ENCODE results near the gene BCAS3. TPM values are rescaled to one million over a fixed set of nuclear protein-coding genes. Genes with fewer than 3 reads are reported as not detected.

The BCAS3 gene
- polyA plus RNA-seq, 3 donors = 10.3 to 19.1 (median 14.7) TPM

- Mint-ChIP-seq H3K36me3 (no peaks in the 10 kb centered on the region), H3K4me1 (peaks cover 3% of the 10 kb centered on the region), H3K27me3 (ENCODE audit: low read depth in 3 of 3) (peaks cover 0 to 3% (median 0%) of the 10 kb centered on the region in 3 donors), H3K27ac (peak overlapping the region in 1 of 7 donors; percentile 72), H3K9me3 (no peaks in the 10 kb centered on the region), H3K4me3 (no peak overlapping the region)
- TF ChIP-seq, protein P1, sequence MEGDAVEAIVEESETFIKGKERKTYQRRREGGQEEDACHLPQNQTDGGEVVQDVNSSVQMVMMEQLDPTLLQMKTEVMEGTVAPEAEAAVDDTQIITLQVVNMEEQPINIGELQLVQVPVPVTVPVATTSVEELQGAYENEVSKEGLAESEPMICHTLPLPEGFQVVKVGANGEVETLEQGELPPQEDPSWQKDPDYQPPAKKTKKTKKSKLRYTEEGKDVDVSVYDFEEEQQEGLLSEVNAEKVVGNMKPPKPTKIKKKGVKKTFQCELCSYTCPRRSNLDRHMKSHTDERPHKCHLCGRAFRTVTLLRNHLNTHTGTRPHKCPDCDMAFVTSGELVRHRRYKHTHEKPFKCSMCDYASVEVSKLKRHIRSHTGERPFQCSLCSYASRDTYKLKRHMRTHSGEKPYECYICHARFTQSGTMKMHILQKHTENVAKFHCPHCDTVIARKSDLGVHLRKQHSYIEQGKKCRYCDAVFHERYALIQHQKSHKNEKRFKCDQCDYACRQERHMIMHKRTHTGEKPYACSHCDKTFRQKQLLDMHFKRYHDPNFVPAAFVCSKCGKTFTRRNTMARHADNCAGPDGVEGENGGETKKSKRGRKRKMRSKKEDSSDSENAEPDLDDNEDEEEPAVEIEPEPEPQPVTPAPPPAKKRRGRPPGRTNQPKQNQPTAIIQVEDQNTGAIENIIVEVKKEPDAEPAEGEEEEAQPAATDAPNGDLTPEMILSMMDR (IDR thresholded peaks at IDR 0.05) = no peak
- Histone ChIP-seq H4K20me1 (ENCODE audit: insufficient read depth, low read length) (no peaks in the 10 kb centered on the region), H3K4me3 (replicated peaks in 1 of 3; ENCODE audit: low read depth in 2 of 3, low read length in 3 of 3) (no peak overlapping the region), H3K27ac (ENCODE audit: low read depth in 1 of 2, low read length in 2 of 2) (no peak overlapping the region), H3K9ac (ENCODE audit: insufficient read depth, low read length, poor library complexity, severe bottlenecking) (no peak overlapping the region), H3K4me1 (ENCODE audit: control insufficient read depth in 1 of 2, insufficient read depth in 2 of 2, low read length in 2 of 2) (no peaks in the 10 kb centered on the region), H2AFZ (ENCODE audit: insufficient read depth, low read depth, low read length, poor library complexity, severe bottlenecking) (no peak overlapping the region), H3K27me3 (ENCODE audit: control insufficient read depth in 2 of 2, insufficient read depth in 2 of 2, low read length in 2 of 2) (no peaks in the 10 kb centered on the region), H3K79me2 (ENCODE audit: insufficient read depth, low read length) (no peaks in the 10 kb centered on the region), H3K4me2 (replicated peaks; ENCODE audit: extremely low read depth, low read length, poor library complexity, severe bottlenecking) (no peak overlapping the region), H3K36me3 (replicated peaks in 1 of 2; ENCODE audit: control insufficient read depth in 1 of 2, insufficient read depth in 2 of 2, low read length in 2 of 2) (no peaks in the 10 kb centered on the region), H3K9me3 (replicated peaks in 1 of 2; ENCODE audit: control insufficient read depth in 1 of 2, insufficient read depth in 1 of 2, low read length in 2 of 2) (no peaks in the 10 kb centered on the region)
- DNase-seq = no peak
- intact Hi-C loops (cut with micrococcal nuclease) = no loop called here
- 100% methylated on average over 1 of the region's 2 CpGs for WGBS (ENCODE audit: insufficient coverage)
Observed at GRCh38 chr17:61179380-61179806, 501.7 kb downstream of the BCAS3 start.

DNA sequence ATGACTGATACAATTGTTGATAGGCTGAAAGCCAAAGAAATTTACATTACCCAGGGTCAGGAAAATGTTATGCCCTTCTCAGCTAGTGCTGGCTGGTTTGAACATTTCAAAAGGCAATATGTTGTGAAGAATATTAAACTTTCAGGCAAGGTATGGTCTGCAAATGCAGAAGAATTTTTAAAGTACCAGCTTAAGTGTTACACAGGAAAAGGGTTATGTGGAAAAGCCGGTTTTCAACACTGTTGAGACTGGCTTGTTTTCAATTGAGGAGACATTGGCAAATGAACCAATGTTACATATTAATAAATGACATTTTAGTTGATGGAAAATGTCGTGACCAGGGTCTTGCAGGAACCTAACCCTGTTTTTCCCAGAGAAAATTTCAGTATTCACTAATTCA lies 506.1 kb downstream of the BCAS3 start:
- Histone ChIP-seq H3K79me2 (ENCODE audit: insufficient read depth, low read length) (no peaks in the 10 kb centered on the region), H2AFZ (ENCODE audit: insufficient read depth, low read depth, low read length, poor library complexity, severe bottlenecking) (no peak overlapping the region), H3K27me3 (ENCODE audit: control insufficient read depth in 2 of 2, insufficient read depth in 2 of 2, low read length in 2 of 2) (no peaks in the 10 kb centered on the region), H3K9ac (ENCODE audit: insufficient read depth, low read length, poor library complexity, severe bottlenecking) (no peak overlapping the region), H3K36me3 (replicated peaks in 1 of 2; ENCODE audit: control insufficient read depth in 1 of 2, insufficient read depth in 2 of 2, low read length in 2 of 2) (no peaks in the 10 kb centered on the region), H3K4me3 (replicated peaks in 1 of 3; ENCODE audit: low read depth in 2 of 3, low read length in 3 of 3) (no peak overlapping the region), H3K9me3 (replicated peaks in 1 of 2; ENCODE audit: control insufficient read depth in 1 of 2, insufficient read depth in 1 of 2, low read length in 2 of 2) (no peaks in the 10 kb centered on the region), H3K4me2 (replicated peaks; ENCODE audit: extremely low read depth, low read length, poor library complexity, severe bottlenecking) (no peak overlapping the region), H3K4me1 (ENCODE audit: control insufficient read depth in 1 of 2, insufficient read depth in 2 of 2, low read length in 2 of 2) (no peaks in the 10 kb centered on the region), H3K27ac (ENCODE audit: low read depth in 1 of 2, low read length in 2 of 2) (no peak overlapping the region), H4K20me1 (ENCODE audit: insufficient read depth, low read length) (no peaks in the 10 kb centered on the region)
- intact Hi-C loops (cut with micrococcal nuclease) = no loop called here
- H3K27ac Mint-ChIP-seq = no peak overlapping the region
- peaks cover 3% of the 10 kb centered on the region for H3K4me1 Mint-ChIP-seq
- no peak for DNase-seq
- peaks cover 0 to 2% (median 0%) of the 10 kb centered on the region in 7 donors for H3K9me3 Mint-ChIP-seq
- no peaks in the 10 kb centered on the region for H3K36me3 Mint-ChIP-seq
- TF ChIP-seq, protein P1 (IDR thresholded peaks at IDR 0.05) = no peak
- peaks cover 0 to 1% (median 0%) of the 10 kb centered on the region in 3 donors for H3K27me3 Mint-ChIP-seq (ENCODE audit: low read depth in 3 of 3)
- WGBS (ENCODE audit: insufficient coverage) = no CpG with 5 or more reads among the region's 2 CpGs
- no peak overlapping the region for H3K4me3 Mint-ChIP-seq

Data from CD14-positive monocyte (primary cell).